Measurements from ENCODE around the gene ADCK2.
"Not testable (repeated sequence)": the region's sequence is repeated elsewhere in the genome, so short reads cannot be mapped to it uniquely, and the experiment has no call there.

The ADCK2 gene

GRCh38 chr7:140696680-140697446, 24.1 kb downstream of the ADCK2 start, which contains the start of gene NDUFB2:
TSS of gene NDUFB2 (plus strand) at chr7:140696708. CDS start at chr7:140696745, 37 bp downstream.
- DNase-seq, result peak; percentile 81

- DNase-seq, result no peak
These were observed 24.9 kb downstream of the ADCK2 start for GRCh38 chr7:140697447-140698143.

- no peak for DNase-seq
These were observed 25.7 kb downstream of the ADCK2 start for GRCh38 chr7:140698477-140698876.

DNA sequence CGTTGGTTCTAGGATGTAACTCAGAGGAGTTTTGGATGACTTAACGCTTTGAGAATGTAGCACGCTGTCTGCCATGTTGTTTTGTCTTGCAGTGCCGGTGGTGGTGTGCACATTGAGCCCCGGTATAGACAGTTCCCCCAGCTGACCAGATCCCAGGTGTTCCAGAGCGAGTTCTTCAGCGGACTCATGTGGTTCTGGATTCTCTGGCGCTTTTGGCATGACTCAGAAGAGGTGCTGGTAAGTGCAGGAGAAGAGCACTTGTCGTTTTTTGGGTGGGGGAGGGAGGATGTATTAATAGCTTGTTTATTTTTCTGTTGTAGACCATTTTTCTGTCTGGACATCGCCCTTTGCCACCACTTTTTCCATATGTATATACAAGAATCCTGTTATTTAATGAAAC, 30.0 kb downstream of the ADCK2 start:
- DNase-seq, result no peak

GRCh38 chr7:140704205-140704604, 31.5 kb downstream of the ADCK2 start:
- DNase-seq, result no peak

GRCh38 chr7:140707132-140707531, 34.4 kb downstream of the ADCK2 start:
- no peak for DNase-seq

- not testable (repeated sequence) for DNase-seq
These were observed 36.0 kb downstream of the ADCK2 start for GRCh38 chr7:140708764-140709163.

- DNase-seq, result not testable (repeated sequence)
These were observed 39.6 kb downstream of the ADCK2 start for GRCh38 chr7:140712392-140712791.

- no peak for DNase-seq
These were observed 41.7 kb downstream of the ADCK2 start for GRCh38 chr7:140714331-140715040.

DNA sequence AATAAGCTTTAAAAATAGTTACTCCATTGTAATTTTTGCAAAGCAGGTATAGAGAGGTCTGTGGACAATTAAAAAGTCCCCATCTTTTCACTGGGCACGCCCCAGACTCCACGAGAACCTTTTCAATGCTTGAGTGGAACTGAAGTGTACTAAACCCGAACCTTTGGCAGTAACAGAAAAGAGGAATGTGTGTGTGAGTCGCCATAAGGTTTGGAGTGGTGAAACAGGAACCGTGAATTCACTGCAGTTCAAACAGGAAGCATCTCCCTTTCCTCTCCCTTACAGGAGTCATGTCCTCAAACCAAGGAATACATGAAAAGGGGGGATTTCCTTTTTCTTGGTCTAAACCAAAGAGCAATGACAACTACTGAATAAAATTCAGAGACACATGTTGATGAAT, 47.0 kb downstream of the ADCK2 start:
- no peak for DNase-seq

DNA sequence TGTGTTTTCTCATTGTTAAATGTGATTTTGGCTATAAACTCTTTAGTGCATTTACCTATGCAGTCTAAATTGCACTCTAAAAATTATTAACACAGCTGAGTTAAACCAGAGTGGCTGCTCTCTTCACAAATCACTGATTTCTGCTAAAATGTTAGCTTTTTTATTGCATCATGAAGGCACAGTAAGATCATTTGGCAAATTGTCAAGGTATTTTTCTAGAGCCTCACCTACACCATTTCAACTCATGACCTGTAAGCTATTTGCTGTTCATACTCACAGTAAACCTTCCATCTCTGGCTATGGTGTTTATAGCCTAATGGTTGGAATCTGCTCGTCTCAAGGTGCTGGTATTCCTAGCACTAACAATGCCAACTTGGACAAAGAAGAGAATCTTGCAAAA, 49.5 kb downstream of the ADCK2 start:
- no peak for DNase-seq

DNA sequence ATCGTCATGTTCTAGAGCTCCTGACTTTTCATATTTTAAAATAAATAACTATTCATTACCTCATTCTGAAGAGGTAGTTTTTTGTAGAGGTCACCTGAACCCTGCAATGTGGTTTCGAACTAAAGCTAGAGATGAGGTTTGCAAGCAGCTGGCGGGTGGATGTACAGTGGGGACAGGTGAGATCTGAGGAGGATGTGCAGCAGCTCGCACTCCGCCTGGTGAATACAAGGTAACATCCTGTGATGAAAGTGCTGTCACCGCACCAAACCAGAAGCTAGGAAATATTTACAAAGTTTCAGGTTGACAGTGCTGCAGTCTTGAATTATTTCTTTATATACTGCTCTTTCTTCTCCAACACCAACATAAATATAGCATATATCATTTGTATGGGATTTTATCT, 50.3 kb downstream of the ADCK2 start:
- no peak for DNase-seq

DNA sequence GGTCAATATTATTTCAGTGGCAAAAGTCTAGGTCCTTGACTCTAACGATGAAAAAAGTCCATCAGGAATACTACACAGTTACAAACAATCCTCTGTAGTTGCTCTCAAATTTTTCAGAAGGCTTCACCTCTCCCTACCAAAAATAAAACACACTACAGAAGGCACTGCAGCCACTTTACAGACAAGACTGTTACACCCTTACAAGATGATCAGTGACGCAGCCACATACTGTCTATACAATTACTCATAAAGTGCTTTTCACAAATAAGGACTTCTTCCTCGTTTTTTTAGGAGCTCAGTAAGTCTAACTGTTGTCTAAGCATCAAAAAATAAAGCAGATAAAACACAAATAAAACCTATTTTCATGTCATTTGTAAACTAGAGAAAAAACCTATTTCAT, 50.8 kb downstream of the ADCK2 start:
- no peak for DNase-seq

GRCh38 chr7:140724706-140725105, 52.0 kb downstream of the ADCK2 start:
- DNase-seq, result no peak

DNA sequence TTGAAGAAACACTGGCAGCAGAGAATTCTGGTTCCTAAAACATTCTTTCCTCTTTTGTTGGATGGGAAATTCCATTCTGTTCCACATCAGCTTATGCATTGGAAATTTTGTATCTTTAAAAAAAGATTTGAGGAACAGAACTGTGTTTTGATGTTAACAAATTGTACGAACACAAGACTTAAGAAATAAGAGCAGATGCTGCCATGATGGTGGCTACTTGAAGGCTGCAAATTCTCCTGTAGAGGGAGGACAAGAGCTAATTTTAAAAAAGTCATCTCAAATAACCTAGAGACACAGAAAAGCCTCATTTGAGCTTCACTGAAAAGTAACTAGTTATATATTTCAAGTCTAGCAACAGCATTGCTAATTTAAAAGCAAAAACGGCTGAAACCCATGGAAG, 53.5 kb downstream of the ADCK2 start:
- DNase-seq, result no peak

DNA sequence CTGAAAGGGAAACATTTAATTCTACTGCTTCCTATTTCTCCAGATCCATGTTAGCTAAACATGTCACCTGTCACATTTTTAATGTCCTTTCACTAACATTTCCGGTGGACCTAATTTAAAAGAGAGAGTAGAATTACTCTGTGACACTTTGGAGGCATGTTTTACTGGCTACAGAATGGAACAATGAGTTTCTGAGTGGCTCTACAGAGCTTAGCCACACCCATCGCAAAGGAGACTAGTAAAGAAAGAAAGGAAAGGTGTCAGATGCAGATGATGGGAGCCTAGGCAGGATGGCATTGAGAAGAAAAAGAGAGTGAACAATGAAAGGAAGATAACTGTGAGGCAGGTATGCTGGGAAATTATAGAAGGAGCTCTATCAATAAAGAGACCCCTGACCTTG, 59.7 kb downstream of the ADCK2 start:
- no peak for DNase-seq

DNA sequence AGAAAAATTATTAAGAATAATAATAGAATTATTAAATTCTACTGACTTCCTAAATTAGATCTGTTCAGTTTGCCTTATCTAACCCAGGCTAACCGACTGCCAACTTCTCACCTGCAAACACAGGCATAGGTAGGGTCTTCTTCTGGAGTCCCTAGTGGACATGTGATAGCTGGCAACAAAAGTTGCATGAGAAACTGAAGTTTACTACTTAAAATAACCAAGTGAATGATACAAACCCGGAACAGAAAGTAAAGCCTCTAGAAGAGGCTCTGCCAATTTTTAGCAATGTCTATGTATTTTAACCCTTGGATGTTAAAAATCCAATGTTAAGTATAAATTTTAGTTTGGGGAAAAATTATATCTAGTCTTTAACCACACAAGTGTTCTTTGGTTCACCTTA, 61.4 kb downstream of the ADCK2 start:
- no peak for DNase-seq

DNA sequence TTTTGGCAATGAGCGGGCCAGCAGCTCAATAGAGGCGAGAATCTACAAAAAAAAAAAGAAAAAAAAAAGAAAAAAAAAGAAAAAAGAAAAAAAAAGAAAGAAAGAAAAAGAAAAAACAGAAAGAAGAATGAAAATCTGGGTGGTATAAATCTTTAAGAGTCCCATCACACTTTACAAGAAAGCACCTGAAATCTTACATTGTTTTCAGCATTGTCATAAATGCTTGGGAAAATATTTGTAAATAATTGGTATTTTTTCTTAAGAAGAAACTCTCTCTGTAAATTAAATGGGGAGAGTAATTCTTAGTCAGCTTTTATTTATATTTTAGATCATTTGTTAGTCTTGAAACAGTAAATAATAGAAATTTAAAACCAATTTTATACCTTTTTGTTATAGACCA, 62.0 kb downstream of the ADCK2 start:
- no peak for DNase-seq

DNA sequence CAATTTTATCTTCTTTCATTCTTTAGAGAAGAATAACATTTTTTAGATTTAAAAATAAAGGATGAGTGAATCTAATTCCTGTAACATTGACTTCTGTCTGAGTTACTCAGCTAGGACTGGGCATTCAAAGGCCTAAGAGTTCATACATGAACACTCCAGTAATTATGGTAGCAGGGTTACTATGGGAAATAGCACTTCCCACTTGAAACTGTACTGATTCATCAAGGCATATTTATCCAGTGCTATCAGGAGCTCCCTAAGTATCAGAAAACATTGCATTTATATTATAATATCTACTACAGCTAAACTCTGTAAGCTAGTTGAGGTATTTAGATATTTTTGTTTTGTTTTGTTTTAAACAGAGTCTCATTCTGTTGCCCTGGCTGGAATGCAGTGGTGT, 65.5 kb downstream of the ADCK2 start:
- DNase-seq, result no peak

- DNase-seq, result not testable (repeated sequence)
These were observed 70.5 kb downstream of the ADCK2 start for GRCh38 chr7:140743255-140743654.

- DNase-seq, result no peak
These were observed 71.3 kb downstream of the ADCK2 start for GRCh38 chr7:140744005-140744404.

Data from stimulated activated naive CD4-positive, alpha-beta T cell treated with Interleukin-2 at 50 U/mL for 16 hours (primary cell).